ENCODE measurements around the gene C11orf97. TPM values are rescaled to one million over a fixed set of nuclear protein-coding genes. Genes with fewer than 3 reads are reported as not detected.
A peak's percentile ranks its signal among the peaks of the same experiment; 100 is the strongest.

Gene C11orf97
- total RNA-seq, 1 donor from 2014 or later, result not detected

DNA sequence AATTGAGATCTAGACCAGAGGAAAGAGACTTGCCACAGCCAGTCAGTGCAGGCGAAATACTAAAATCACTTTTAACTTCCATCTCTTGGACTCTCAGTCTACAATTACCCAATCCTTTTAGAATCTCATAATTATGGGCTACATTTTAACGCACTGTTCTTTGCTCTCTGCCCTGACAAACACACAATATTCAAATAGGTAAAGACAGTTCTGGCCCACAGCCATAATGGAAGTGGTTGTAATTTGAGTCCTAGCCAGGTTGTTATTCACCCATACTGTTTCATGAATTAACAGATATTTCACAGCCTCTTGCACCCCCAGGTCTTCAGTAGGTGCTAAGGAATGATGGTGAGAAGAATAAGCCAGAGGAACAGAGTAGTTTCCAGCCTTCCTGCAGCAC, 830 bp downstream of the C11orf97 start:
- Histone ChIP-seq H2AFZ (replicated peaks) (no peak overlapping the region), H3K9me3 (ENCODE audit: low read depth) (no peaks in the 10 kb centered on the region), H3K36me3 (no peaks in the 10 kb centered on the region), H3K4me2 (no peak overlapping the region), H3K27ac (no peak overlapping the region), H4K20me1 (ENCODE audit: low read depth) (no peaks in the 10 kb centered on the region), H3K4me1 (no peaks in the 10 kb centered on the region), H3K4me3 (no peak overlapping the region), H3K9ac (no peak overlapping the region), H3K27me3 (peaks cover 55% of the 10 kb centered on the region), H3K79me2 (ENCODE audit: low read depth) (no peaks in the 10 kb centered on the region), H3F3A (ENCODE audit: low read depth) (no peaks in the 10 kb centered on the region)
- Mint-ChIP-seq H3K4me1 (peaks cover 6% of the 10 kb centered on the region), H3K27ac (no peak overlapping the region), H3K27me3 (ENCODE audit: insufficient read depth, low read depth) (peaks cover 10% of the 10 kb centered on the region), H3K4me3 (peak overlapping the region; percentile 1), H3K9me3 (no peaks in the 10 kb centered on the region), H3K36me3 (no peaks in the 10 kb centered on the region)
- TF ChIP-seq EZH2phosphoT487 (IDR thresholded peaks at IDR 0.05) (no peak), EZH2 (IDR thresholded peaks at IDR 0.05) (no peak)
- TF ChIP-seq, protein P1, sequence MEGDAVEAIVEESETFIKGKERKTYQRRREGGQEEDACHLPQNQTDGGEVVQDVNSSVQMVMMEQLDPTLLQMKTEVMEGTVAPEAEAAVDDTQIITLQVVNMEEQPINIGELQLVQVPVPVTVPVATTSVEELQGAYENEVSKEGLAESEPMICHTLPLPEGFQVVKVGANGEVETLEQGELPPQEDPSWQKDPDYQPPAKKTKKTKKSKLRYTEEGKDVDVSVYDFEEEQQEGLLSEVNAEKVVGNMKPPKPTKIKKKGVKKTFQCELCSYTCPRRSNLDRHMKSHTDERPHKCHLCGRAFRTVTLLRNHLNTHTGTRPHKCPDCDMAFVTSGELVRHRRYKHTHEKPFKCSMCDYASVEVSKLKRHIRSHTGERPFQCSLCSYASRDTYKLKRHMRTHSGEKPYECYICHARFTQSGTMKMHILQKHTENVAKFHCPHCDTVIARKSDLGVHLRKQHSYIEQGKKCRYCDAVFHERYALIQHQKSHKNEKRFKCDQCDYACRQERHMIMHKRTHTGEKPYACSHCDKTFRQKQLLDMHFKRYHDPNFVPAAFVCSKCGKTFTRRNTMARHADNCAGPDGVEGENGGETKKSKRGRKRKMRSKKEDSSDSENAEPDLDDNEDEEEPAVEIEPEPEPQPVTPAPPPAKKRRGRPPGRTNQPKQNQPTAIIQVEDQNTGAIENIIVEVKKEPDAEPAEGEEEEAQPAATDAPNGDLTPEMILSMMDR (IDR thresholded peaks at IDR 0.05), result no peak
- no peak for DNase-seq (ENCODE audit: low spot score)

DNA sequence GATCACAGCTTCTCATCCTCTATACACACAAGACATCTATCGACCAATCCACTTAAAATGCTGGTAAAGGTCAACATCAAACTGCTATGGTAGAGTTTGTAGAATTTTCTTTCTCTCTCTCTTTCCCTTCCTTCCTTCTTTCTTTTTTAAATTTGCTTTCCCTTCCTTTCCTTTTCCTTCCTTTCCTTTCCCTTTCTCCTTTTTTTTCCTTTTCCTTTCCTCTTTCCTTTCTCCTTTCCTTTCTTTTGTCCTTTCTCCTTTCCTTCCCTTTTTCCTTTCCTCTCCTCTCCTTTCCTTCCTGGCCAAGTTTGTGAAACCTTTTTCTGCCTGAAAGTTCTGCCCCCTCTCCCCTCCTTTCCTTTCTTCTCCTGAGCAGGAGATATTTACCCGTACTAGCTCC, 3.1 kb downstream of the C11orf97 start:
- Mint-ChIP-seq H3K4me1 (peaks cover 6% of the 10 kb centered on the region), H3K27ac (no peak overlapping the region), H3K9me3 (no peaks in the 10 kb centered on the region), H3K36me3 (no peaks in the 10 kb centered on the region), H3K27me3 (ENCODE audit: insufficient read depth, low read depth) (peaks cover 8% of the 10 kb centered on the region), H3K4me3 (no peak overlapping the region)
- Histone ChIP-seq H3K36me3 (no peaks in the 10 kb centered on the region), H4K20me1 (ENCODE audit: low read depth) (no peaks in the 10 kb centered on the region), H3K9me3 (ENCODE audit: low read depth) (no peaks in the 10 kb centered on the region), H3K27me3 (peaks cover 55% of the 10 kb centered on the region), H3K4me2 (no peak overlapping the region), H2AFZ (replicated peaks) (no peak overlapping the region), H3K79me2 (ENCODE audit: low read depth) (no peaks in the 10 kb centered on the region), H3K9ac (no peak overlapping the region), H3F3A (ENCODE audit: low read depth) (no peaks in the 10 kb centered on the region), H3K4me1 (no peaks in the 10 kb centered on the region), H3K27ac (no peak overlapping the region), H3K4me3 (no peak overlapping the region)
- DNase-seq (ENCODE audit: low spot score), result no peak
- TF ChIP-seq, protein P1 (IDR thresholded peaks at IDR 0.05), result no peak
- TF ChIP-seq EZH2phosphoT487 (IDR thresholded peaks at IDR 0.05) (no peak), EZH2 (IDR thresholded peaks at IDR 0.05) (no peak)

DNA sequence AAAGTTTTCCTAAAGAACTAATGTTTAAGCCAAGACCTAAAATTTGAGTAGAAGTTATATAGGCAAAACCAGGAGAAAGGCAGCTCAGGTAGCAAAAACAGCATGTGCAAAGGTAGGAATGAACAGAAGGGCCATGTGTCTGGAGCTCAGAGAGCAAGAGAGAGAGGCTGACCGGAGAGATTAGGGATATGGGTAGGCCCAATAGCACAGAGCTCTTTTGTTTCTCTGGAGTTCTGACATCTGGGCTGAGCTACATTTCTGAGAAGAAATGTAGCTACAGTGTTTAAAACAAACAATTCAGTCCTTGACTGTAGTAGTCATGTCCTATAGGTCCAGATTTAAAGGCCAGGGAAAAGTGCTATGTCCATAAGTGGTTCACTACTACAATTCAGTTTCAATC, 4.5 kb downstream of the C11orf97 start:
- no peak overlapping the region for H3K27ac ChIP-seq
- no peaks in the 10 kb centered on the region for H3K36me3 Mint-ChIP-seq
- no peaks in the 10 kb centered on the region for H3K36me3 ChIP-seq
- TF ChIP-seq EZH2phosphoT487 (IDR thresholded peaks at IDR 0.05) (no peak), EZH2 (IDR thresholded peaks at IDR 0.05) (no peak)
- TF ChIP-seq, protein P1 (IDR thresholded peaks at IDR 0.05), result no peak
- H3K4me3 ChIP-seq, result no peak overlapping the region
- no peaks in the 10 kb centered on the region for H3K79me2 ChIP-seq (ENCODE audit: low read depth)
- H4K20me1 ChIP-seq (ENCODE audit: low read depth), result no peaks in the 10 kb centered on the region
- H3K9ac ChIP-seq, result no peak overlapping the region
- H3K4me2 ChIP-seq, result no peak overlapping the region
- H3K27me3 ChIP-seq, result peaks cover 47% of the 10 kb centered on the region
- H2AFZ ChIP-seq (replicated peaks), result no peak overlapping the region
- H3K4me1 Mint-ChIP-seq, result peaks cover 6% of the 10 kb centered on the region
- no peaks in the 10 kb centered on the region for H3K9me3 ChIP-seq (ENCODE audit: low read depth)
- H3K27ac Mint-ChIP-seq, result no peak overlapping the region
- no peaks in the 10 kb centered on the region for H3K9me3 Mint-ChIP-seq
- no peaks in the 10 kb centered on the region for H3F3A ChIP-seq (ENCODE audit: low read depth)
- DNase-seq (ENCODE audit: low spot score), result no peak
- H3K4me1 ChIP-seq, result no peaks in the 10 kb centered on the region
- H3K4me3 Mint-ChIP-seq, result no peak overlapping the region
- H3K27me3 Mint-ChIP-seq (ENCODE audit: insufficient read depth, low read depth), result peaks cover 4% of the 10 kb centered on the region

Measured in neural progenitor cell (in vitro differentiated cells).